ENCODE results near the gene NARF. TPM values are rescaled to one million over a fixed set of nuclear protein-coding genes. Genes with fewer than 3 reads are reported as not detected.

The NARF gene
- total RNA-seq, 1 experiment from 2014 or later, result 39.4 TPM

DNA sequence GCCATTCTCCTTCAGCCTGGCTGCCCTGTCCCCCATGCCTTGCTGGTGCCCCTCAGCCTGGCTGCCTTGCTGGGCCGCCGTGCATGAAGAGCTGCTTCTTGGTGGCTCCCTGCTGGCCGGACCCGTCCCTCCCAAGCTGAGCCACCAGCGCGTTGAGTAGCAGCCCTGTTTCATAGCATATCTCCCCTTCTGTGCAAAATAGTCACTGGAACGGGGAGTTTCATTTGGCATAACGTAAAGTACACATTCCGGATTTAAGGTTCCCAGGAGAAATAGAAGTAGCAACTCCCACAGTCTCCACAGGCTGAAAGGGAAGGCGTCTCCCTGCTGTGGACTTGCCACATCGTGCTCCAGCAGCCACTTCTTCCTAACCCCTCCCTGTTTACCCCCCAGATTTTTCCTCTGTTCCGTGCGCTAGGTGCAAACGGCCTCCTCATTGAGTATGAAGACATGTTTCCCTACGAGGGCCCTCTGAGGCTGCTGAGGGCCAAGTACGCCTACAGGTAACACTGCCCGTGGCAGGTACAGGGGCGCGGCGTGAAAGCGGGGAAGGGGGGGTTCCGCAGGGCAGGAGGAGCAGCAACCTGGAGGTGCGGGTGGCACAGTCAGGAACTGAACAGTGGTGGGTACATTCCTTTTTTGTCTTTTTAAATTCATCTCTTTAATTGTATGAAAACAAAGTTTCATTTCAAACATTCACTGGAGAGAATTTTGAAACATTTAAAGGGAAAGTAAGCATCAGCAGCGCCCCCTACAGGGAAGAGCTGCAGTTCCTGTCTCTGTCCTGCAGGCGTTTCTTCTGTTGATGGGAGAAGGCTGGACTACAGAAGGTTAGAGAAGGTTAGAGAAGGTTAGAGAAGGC is 34.3 kb upstream of the NARF start:
- CTCF ChIA-PET, result no interaction called here
- DNase-seq, result peak; percentile 48
- Mint-ChIP-seq H3K4me1 (ENCODE audit: low read depth, unreplicated experiment) (no peaks in the 10 kb centered on the region), H3K27ac (ENCODE audit: unreplicated experiment) (no peak overlapping the region), H3K4me3 (ENCODE audit: low read depth, unreplicated experiment) (no peak overlapping the region), H3K27me3 (ENCODE audit: unreplicated experiment) (no peaks in the 10 kb centered on the region), H3K9me3 (ENCODE audit: low read depth, unreplicated experiment) (no peaks in the 10 kb centered on the region), H3K36me3 (ENCODE audit: insufficient read depth, unreplicated experiment) (peaks cover 1% of the 10 kb centered on the region)
- no TSS peak for BruUV-seq (replicated peaks)
- intact Hi-C loops (cut with micrococcal nuclease; ENCODE audit: unreplicated experiment), result no loop called here
- TF ChIP-seq, protein P1, sequence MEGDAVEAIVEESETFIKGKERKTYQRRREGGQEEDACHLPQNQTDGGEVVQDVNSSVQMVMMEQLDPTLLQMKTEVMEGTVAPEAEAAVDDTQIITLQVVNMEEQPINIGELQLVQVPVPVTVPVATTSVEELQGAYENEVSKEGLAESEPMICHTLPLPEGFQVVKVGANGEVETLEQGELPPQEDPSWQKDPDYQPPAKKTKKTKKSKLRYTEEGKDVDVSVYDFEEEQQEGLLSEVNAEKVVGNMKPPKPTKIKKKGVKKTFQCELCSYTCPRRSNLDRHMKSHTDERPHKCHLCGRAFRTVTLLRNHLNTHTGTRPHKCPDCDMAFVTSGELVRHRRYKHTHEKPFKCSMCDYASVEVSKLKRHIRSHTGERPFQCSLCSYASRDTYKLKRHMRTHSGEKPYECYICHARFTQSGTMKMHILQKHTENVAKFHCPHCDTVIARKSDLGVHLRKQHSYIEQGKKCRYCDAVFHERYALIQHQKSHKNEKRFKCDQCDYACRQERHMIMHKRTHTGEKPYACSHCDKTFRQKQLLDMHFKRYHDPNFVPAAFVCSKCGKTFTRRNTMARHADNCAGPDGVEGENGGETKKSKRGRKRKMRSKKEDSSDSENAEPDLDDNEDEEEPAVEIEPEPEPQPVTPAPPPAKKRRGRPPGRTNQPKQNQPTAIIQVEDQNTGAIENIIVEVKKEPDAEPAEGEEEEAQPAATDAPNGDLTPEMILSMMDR (IDR thresholded peaks at IDR 0.05; ENCODE audit: unreplicated experiment), result peak; percentile 60

DNA sequence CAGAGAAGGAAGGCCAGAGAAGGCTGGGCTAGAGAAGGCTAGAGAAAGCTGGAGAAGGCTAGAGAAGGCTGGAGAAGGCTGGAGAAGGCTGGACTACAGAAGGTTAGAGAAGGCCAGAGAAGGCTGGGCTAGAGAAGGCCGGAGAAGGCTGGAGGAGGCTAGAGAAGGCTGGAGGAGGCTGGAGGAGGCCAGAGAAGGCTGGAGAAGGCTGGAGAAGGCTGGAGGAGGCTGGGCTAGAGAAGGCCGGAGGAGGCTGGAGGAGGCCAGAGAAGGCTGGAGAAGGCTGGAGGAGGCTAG is 33.7 kb upstream of the NARF start:
- Mint-ChIP-seq H3K4me3 (ENCODE audit: low read depth, unreplicated experiment) (no peak overlapping the region), H3K27me3 (ENCODE audit: unreplicated experiment) (no peaks in the 10 kb centered on the region), H3K27ac (ENCODE audit: unreplicated experiment) (no peak overlapping the region), H3K4me1 (ENCODE audit: low read depth, unreplicated experiment) (no peaks in the 10 kb centered on the region), H3K9me3 (ENCODE audit: low read depth, unreplicated experiment) (no peaks in the 10 kb centered on the region), H3K36me3 (ENCODE audit: insufficient read depth, unreplicated experiment) (no peaks in the 10 kb centered on the region)
- TF ChIP-seq, protein P1 (IDR thresholded peaks at IDR 0.05; ENCODE audit: unreplicated experiment), result no peak
- no peak for DNase-seq
- CTCF ChIA-PET, result no interaction called here
- no TSS peak for BruUV-seq (replicated peaks)
- intact Hi-C loops (cut with micrococcal nuclease; ENCODE audit: unreplicated experiment), result no loop called here

DNA sequence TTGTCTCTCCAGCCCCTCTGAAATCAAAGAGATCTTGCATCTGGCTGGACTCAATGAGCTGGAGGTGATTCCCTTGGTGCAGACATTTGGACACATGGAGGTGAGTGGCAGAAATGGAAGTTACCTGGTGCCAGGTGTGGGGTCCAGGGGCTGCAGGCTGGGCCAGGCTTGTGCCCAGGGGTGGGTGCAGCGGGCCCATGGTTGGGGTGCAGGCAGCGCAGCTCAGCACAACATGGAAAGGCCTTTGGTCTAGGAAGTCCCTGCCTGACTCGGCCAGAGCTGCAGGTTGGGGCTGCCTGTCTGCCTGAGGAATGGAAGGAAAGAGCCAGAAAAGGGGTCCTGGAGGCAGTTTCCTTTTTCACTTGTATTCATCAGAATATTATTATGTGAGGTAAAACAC is 30.0 kb upstream of the NARF start:
- no TSS peak for BruUV-seq (replicated peaks)
- H3K4me1 Mint-ChIP-seq (ENCODE audit: low read depth, unreplicated experiment), result no peaks in the 10 kb centered on the region

DNA sequence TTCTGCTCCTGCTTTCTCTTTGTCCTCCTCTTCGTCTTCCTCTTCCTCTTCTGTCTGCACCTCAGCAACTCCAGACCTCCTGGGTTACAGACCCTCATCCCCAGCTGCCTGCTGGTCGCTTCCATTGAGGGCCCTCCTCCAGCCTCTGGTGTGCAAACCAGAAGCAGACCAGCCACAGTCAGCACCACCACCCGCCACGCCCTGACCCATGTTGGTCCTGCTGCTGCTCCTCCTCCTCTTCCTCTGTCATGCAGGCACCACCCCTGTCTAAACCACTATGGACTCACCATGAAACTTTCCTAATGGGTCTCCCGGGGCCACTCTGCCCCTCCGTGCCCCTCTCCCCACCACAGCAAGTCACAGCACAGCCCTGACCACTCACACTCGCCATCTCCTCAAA is 28.7 kb upstream of the NARF start:
- CTCF ChIA-PET, result no interaction called here

More for the DNA sequence above, 30.0 kb upstream of the NARF start:
- H3K9me3 Mint-ChIP-seq (ENCODE audit: low read depth, unreplicated experiment), result no peaks in the 10 kb centered on the region
- TF ChIP-seq, protein P1 (IDR thresholded peaks at IDR 0.05; ENCODE audit: unreplicated experiment), result no peak
- no peaks in the 10 kb centered on the region for H3K36me3 Mint-ChIP-seq (ENCODE audit: insufficient read depth, unreplicated experiment)
- DNase-seq, result no peak
- H3K4me3 Mint-ChIP-seq (ENCODE audit: low read depth, unreplicated experiment), result no peak overlapping the region
- intact Hi-C loops (cut with micrococcal nuclease; ENCODE audit: unreplicated experiment), result no loop called here
- CTCF ChIA-PET, result no interaction called here
- no peaks in the 10 kb centered on the region for H3K27me3 Mint-ChIP-seq (ENCODE audit: unreplicated experiment)
- no peak overlapping the region for H3K27ac Mint-ChIP-seq (ENCODE audit: unreplicated experiment)

More for the DNA sequence above, 28.7 kb upstream of the NARF start:
- intact Hi-C loops (cut with micrococcal nuclease; ENCODE audit: unreplicated experiment), result no loop called here
- no peak overlapping the region for H3K27ac Mint-ChIP-seq (ENCODE audit: unreplicated experiment)
- no peaks in the 10 kb centered on the region for H3K27me3 Mint-ChIP-seq (ENCODE audit: unreplicated experiment)
- no peak for DNase-seq
- no peak overlapping the region for H3K4me3 Mint-ChIP-seq (ENCODE audit: low read depth, unreplicated experiment)
- H3K36me3 Mint-ChIP-seq (ENCODE audit: insufficient read depth, unreplicated experiment), result no peaks in the 10 kb centered on the region
- no peaks in the 10 kb centered on the region for H3K9me3 Mint-ChIP-seq (ENCODE audit: low read depth, unreplicated experiment)
- no TSS peak for BruUV-seq (replicated peaks)
- TF ChIP-seq, protein P1 (IDR thresholded peaks at IDR 0.05; ENCODE audit: unreplicated experiment), result no peak
- H3K4me1 Mint-ChIP-seq (ENCODE audit: low read depth, unreplicated experiment), result no peaks in the 10 kb centered on the region
